T-helper 9 cell (primary cell): ENCODE results near the gene PAX8.
A peak's percentile ranks its signal among the peaks of the same experiment; 100 is the strongest.

Source experiments
- DNase-seq: peaks from one replicate; pipeline ENCODE4 v3.0.0-alpha.2; 2020

PAX8 gene

DNA sequence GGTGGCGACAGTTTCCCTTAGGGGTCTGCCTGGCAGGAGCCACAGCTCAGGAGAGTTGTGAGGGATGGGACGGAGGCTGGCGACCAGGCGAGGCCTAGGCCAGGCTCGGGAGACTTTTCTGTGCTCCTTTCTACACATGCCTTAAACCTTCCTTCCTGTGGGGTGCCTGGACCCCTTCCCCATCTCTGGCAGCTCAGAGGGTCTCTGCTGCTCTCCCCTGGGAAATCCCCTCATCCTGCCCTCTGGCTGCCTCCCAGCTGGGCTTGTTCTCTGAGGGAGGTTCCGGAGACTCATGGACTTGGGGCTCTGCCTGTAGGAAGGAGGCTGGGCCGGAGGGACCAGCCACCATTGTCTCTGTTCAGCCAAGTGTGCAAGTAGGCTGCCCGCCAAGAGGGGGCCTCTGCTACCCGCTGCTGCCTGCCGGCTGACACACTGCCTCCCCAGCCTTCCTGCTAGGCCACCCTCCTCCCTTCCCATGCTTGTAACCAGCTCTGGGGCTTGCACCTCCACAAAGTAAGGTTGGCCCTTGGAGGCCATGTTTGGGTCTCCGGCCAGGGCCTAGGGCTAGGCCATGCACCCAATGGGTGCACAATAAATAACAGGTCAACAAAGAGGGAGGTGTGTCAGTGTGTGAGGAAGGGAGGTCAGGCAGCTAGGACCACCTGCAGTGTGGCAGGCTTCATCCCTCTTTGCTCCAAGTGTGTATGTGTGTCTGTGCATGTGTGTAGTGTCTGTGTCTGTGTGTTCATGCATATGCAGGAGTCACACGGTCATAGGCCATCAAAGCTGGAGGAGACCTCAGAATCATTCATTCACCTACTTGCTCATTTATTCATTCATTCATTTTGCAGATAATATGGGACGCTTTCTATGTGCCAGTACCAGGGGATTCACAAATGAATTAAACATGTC, 76.2 kb downstream of the PAX8 start:
- DNase-seq = no peak

DNA sequence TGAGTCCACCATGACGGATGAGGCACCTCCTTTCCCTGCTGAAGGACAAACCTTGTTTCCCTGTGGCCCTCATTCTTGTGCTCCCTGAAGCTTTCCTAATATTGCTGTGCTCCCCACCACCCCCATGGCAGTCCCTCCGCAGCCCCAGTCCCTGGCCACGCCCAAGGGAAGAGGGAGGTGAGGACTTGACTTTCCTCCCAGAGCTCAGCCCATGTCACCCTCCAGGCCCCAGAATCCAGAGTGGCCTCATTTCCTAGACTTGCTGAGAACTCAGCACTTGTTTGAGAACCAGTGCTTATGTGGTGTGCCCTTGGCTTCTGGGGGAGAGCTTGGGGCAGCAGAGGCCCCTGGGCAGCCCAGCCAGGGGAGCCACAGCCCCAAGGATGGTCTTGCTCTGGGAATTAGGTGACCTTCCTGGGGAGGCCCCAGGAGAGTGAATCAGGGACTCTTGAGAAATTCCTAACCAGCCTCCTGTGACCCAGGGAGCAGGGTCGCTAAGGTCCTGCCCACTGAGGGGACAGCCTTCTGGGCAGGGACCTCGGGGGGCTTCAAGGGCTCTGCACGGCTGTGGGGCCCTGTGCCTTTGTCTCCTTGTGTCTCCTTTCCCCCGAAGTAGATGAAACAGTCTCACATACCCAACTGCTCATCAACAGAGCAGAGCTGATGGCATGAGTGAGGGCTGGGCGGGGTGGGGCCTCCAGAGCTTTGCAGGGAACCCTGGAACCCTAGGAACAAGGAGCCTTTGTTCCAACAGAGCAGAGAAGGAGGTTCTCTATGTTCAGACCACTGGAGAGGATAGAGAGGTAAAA, 77.0 kb downstream of the PAX8 start:
- DNase-seq = no peak

- no peak for DNase-seq
Measured at GRCh38 chr2:113200736-113201490, 77.8 kb downstream of the PAX8 start.

- no peak for DNase-seq
Measured at GRCh38 chr2:113200236-113200635, 78.5 kb downstream of the PAX8 start.

- DNase-seq = peak; percentile 53
Measured at GRCh38 chr2:113198790-113199612, 79.7 kb downstream of the PAX8 start.

- no peak for DNase-seq
Measured at GRCh38 chr2:113198048-113198789, 80.5 kb downstream of the PAX8 start.

GRCh38 chr2:113197347-113198047, 81.2 kb downstream of the PAX8 start:
- no peak for DNase-seq

DNA sequence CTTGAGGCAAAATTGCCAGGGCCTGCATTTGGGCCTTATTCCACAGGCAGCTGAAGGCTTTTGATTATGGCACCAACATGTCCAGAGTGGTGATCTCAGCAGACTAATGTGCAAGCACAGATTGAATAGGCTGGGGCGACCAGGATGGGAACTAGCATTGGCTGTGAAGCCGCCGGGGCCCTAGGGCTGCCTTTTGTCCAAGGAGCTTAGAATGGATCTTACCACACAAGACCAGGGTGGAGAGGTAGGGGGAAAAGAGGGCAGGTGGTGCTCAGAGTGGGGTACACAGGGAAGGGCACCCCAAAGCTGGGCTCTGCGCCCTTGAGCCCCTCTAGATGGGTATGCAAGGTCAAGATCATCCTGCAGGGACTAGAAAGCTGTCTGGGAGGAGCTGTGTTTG, 81.9 kb downstream of the PAX8 start:
- no peak for DNase-seq

- DNase-seq = no peak
Measured at GRCh38 chr2:113195923-113196501, 82.7 kb downstream of the PAX8 start.

- no peak for DNase-seq
Measured at GRCh38 chr2:113192459-113193100, 86.1 kb downstream of the PAX8 start.

- DNase-seq = no peak
Measured at GRCh38 chr2:113190871-113191270, 87.8 kb downstream of the PAX8 start.

GRCh38 chr2:113187771-113188170, 91.0 kb downstream of the PAX8 start:
- DNase-seq = no peak

DNA sequence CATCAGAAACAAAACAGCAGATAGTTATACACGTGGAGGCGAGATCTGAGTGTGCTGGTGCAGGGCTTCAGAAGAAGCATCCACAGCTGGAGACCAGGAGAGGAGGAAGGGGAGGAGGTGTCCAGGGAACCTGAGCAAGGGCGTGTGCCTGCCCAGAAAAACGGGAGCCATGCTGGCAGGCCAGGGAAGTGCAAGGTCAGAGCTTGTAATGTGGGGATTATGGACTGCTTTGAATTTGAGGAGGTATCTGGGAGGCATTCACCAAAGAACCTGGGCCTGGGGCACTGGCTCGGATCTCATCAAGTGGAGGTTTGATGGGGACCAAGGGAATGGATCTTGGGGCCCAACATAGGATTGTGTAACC, 92.3 kb downstream of the PAX8 start:
- no peak for DNase-seq

DNA sequence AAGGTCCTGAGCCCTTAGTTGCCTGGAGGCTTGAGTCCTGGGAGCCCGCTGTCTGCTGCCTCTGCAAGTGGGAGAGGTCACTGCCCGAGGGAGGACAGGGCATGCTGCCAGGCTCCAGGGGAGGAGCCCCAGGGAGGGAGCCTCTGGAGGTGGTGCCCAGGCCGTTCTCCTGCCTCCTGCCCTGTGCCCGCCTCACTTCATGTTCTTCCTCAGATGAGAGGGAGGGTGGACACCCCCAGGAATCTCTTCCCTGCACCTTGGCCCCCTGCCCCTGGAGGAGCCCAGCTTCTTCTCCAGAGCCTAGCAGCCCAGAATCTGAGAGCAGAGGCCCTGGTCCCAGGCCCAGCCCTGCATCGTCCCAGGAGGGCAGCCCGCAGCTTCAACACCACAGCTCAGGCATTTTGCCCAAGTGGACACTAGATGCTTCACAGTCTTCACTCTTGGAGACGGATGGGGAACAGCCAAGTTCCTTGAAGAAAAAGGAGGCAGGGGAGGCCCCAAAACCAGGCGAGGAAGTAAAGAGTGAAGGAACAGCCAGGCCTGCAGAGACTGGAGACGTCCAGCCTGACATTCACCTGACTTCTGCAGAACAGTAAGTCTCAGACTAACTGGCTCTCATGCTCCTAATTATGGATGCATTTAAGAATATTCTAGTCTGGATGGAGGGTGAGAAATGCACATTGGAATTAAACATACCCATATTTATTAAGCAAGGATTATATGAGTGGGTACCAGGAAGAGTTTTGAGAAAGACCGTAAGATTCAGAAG, 92.9 kb downstream of the PAX8 start:
- DNase-seq = no peak

- no peak for DNase-seq
Measured at GRCh38 chr2:113184531-113185230, 94.0 kb downstream of the PAX8 start.

DNA sequence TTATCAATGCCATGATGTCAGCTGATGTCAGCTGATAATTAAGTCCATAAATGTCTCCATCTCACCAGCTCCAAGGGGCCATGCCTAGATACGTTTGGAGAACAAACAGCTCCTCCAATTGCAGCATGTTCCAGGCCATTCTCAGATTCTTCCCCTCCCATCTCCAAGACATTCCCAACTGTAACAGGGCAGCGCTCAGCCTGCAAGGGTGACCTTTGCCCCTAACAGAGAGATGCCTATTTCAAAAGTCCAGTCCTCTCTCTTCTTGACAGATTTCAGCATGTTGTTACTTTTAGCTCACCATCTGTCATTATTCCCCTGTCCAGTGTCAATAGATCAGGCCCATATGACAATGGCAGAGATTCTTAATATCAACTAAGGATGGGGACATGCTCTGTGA, 95.0 kb downstream of the PAX8 start:
- DNase-seq = no peak

GRCh38 chr2:113183264-113183663, 95.5 kb downstream of the PAX8 start:
- DNase-seq = no peak

GRCh38 chr2:113182471-113183260, 96.1 kb downstream of the PAX8 start:
- no peak for DNase-seq
